GM23338 (cell line): ENCODE measurements around the gene SEC14L1.

Experiments
- CTCF ChIP-seq, 2 experiments: fragments of 200-600 bp in 1 of 2; sonication (generic) in 1 of 2; conservative IDR thresholded peaks; 2 replicates each; pipeline versions ENCODE4 v1.5.1 to v1.6.1; 2016 to 2017; ENCODE audit warnings: antibody characterized with exemption in 2 of 2, low read depth in 2 of 2, mild to moderate bottlenecking in 2 of 2, moderate library complexity in 1 of 2
- POLR2AphosphoS5 ChIP-seq: IDR thresholded peaks from 2 replicates; pipeline ENCODE4 v1.6.1; 2016; ENCODE audit warnings: antibody characterized with exemption, low read depth
- REST ChIP-seq: IDR thresholded peaks from one replicate; pipeline ENCODE4 v1.6.1; 2018; ENCODE audit warnings: antibody characterized with exemption; ENCODE audit not compliant: unreplicated experiment
- ZNF462 ChIP-seq: fragments of 250-450 bp; sonication (Bioruptor Pico); IDR thresholded peaks from 2 replicates; pipeline ENCODE4 v1.5.0; 2020; ENCODE audit warnings: mild to moderate bottlenecking, moderate library complexity

- TF ChIP-seq POLR2AphosphoS5: no peak
- TF ChIP-seq CTCF (conservative IDR thresholded peaks at IDR 0.05; ENCODE audit: low read depth in 2 of 2): no peak
- TF ChIP-seq REST: no peak
- TF ChIP-seq ZNF462 (CRISPR knock-in tag): no peak
These were observed 67.0 kb downstream of the SEC14L1 start for GRCh38 chr17:77207689-77208216.
